HepG2 (cell line): ENCODE measurements around the gene CNOT1. TPM values are rescaled to one million over a fixed set of nuclear protein-coding genes. Genes with fewer than 3 reads are reported as not detected.

Source experiments
- ATAC-seq: fragments of 200-7000 bp; cut with Tn5 transposase; 3 replicates; pipeline ENCODE4 v1.9.1; 2020; ENCODE audit warnings: mild to moderate bottlenecking, moderate library complexity
- BruUV-seq: library from RNA; stranded (reverse); fragments of 400-500 nt; replicated peaks from 2 replicates; lab custom pipeline; 2021; lab: Mats Ljungman, UMichigan
- CTCF ChIA-PET: fragments of 300-600 bp; formaldehyde crosslinking; extraction: SDS; loops from one replicate; lab custom pipeline; 2021; ENCODE audit warnings: low total read pairs, inconsistent platforms, low intra/inter-chr PET ratio; lab: Yijun Ruan, JAX
- POLR2A ChIA-PET: fragments of 350-600 bp; sonication (Branson Sonifier 250); formaldehyde crosslinking; loops from one replicate; lab custom pipeline; 2020; ENCODE audit warnings: antibody characterized with exemption, inconsistent platforms; lab: Yijun Ruan, JAX
- DNase-seq: peaks from one replicate; pipeline ENCODE4 v3.0.0-alpha.2; 2015; ENCODE audit warnings: low spot score
- FAIRE-seq: peaks from 3 replicates; lab custom pipeline; 2011; peaks lifted over from hg19 to GRCh38; lab: Jason Lieb, UNC
- H2AFZ ChIP-seq: one replicate; pipeline ENCODE4 v1.6.1; 2011; ENCODE audit warnings: low read length, inconsistent platforms
- H3K27ac ChIP-seq: fragments of 300-600 bp; 3 replicates; pipeline ENCODE4 v1.8.0; 2011; ENCODE audit warnings: mixed run types, mild to moderate bottlenecking, mixed read lengths, low read length, inconsistent platforms; ENCODE audit not compliant: insufficient read depth; ENCODE audit errors: extremely low read length
- H3K27me3 ChIP-seq, 2 experiments: fragments of 200-600 bp in 1 of 2; 2 replicates in 1 of 2; 3 replicates in 1 of 2; pipeline versions ENCODE4 v1.6.0 to v1.8.0; 2011; ENCODE audit warnings: low read length in 2 of 2, mild to moderate bottlenecking in 2 of 2, moderate library complexity in 2 of 2, inconsistent platforms in 1 of 2; ENCODE audit not compliant: insufficient read depth in 2 of 2, control insufficient read depth in 1 of 2
- H3K36me3 ChIP-seq, 2 experiments: fragments of 200-600 bp in 1 of 2; replicated peaks in 1 of 2; 2 replicates in 1 of 2; 3 replicates in 1 of 2; pipeline versions ENCODE4 v1.5.1 to v1.8.0; 2011; ENCODE audit warnings: low read length in 2 of 2, inconsistent platforms in 1 of 2; ENCODE audit not compliant: insufficient read depth in 2 of 2, control insufficient read depth in 1 of 2
- H3K4me1 ChIP-seq: 2 replicates; pipeline ENCODE4 v1.5.1; 2012; ENCODE audit warnings: low read length, inconsistent platforms; ENCODE audit not compliant: insufficient read depth
- H3K4me2 ChIP-seq: 2 replicates; pipeline ENCODE4 v1.6.0; 2011; ENCODE audit warnings: low read depth, low read length, inconsistent platforms
- H3K4me3 ChIP-seq, 3 experiments: fragments of 200-600 bp in 1 of 3; sonication (generic), shearing (Covaris generic) in 1 of 3; replicated peaks in 1 of 3; 2 replicates each; pipeline ENCODE4 v1.5.1; 2011 to 2016; ENCODE audit warnings: low read length in 3 of 3, inconsistent platforms in 2 of 3, low read depth in 2 of 3, mild to moderate bottlenecking in 2 of 3, control low read depth in 1 of 3, mixed read lengths in 1 of 3; ENCODE audit not compliant: insufficient read depth in 1 of 3
- H3K79me2 ChIP-seq: one replicate; pipeline ENCODE4 v1.6.1; 2011; ENCODE audit warnings: low read length, inconsistent platforms; ENCODE audit not compliant: insufficient read depth
- H3K9ac ChIP-seq: 2 replicates; pipeline ENCODE4 v1.6.0; 2011; ENCODE audit warnings: mild to moderate bottlenecking, low read depth, low read length, inconsistent platforms; ENCODE audit not compliant: insufficient read depth
- H3K9me3 ChIP-seq: 2 replicates; pipeline ENCODE4 v1.5.1; 2012; ENCODE audit warnings: mild to moderate bottlenecking, low read length
- H4K20me1 ChIP-seq: 2 replicates; pipeline ENCODE4 v1.6.0; 2011; ENCODE audit warnings: inconsistent platforms, mild to moderate bottlenecking, low read length, moderate library complexity; ENCODE audit not compliant: insufficient read depth
- ARID4A ChIP-seq: sonication (generic); formaldehyde crosslinking; IDR thresholded peaks from 2 replicates; pipeline ENCODE4 v1.5.0; 2020; ENCODE audit warnings: mild to moderate bottlenecking, missing genetic modification reagents, borderline replicate concordance
- CBX5 ChIP-seq: sonication (generic); formaldehyde crosslinking; IDR thresholded peaks from 2 replicates; pipeline ENCODE4 v1.4.0; 2020; ENCODE audit warnings: missing genetic modification reagents, borderline replicate concordance
- CCAR2 ChIP-seq: fragments of 200-400 bp; formaldehyde crosslinking; optimal IDR thresholded peaks from 2 replicates; pipeline ENCODE3; 2018; ENCODE audit warnings: low read depth, mild to moderate bottlenecking, low read length, moderate library complexity
- CEBPB ChIP-seq: IDR thresholded peaks from 2 replicates; pipeline ENCODE4 v1.6.1; 2011; ENCODE audit warnings: low read depth, low read length, improper control_type of control experiment, borderline replicate concordance
- EED ChIP-seq: sonication (generic); formaldehyde crosslinking; IDR thresholded peaks from 2 replicates; pipeline ENCODE4 v1.5.0; 2020; ENCODE audit warnings: mild to moderate bottlenecking, missing genetic modification reagents
- KDM5B ChIP-seq: sonication (generic); formaldehyde crosslinking; IDR thresholded peaks from 2 replicates; pipeline ENCODE4 v1.4.0; 2020; ENCODE audit warnings: missing genetic modification reagents, mild to moderate bottlenecking, borderline replicate concordance
- NCOA5 ChIP-seq: sonication (generic); formaldehyde crosslinking; IDR thresholded peaks from 2 replicates; pipeline ENCODE4 v1.4.0; 2020; ENCODE audit warnings: missing genetic modification reagents
- TFE3 ChIP-seq: IDR thresholded peaks from 2 replicates; pipeline ENCODE4 v1.6.1; 2016
- ZBTB43 ChIP-seq: sonication (generic); formaldehyde crosslinking; conservative IDR thresholded peaks from 2 replicates; pipeline ENCODE4 v1.4.0; 2020; ENCODE audit warnings: missing genetic modification reagents
- ZEB1 ChIP-seq: IDR thresholded peaks from 2 replicates; pipeline ENCODE4 v1.6.1; 2012; ENCODE audit warnings: mild to moderate bottlenecking, low read depth, inconsistent platforms; ENCODE audit not compliant: insufficient replicate concordance
- ZNF570 ChIP-seq: sonication (generic); formaldehyde crosslinking; IDR thresholded peaks from 2 replicates; pipeline ENCODE4 v1.4.0; 2020; ENCODE audit warnings: mild to moderate bottlenecking, missing genetic modification reagents, borderline replicate concordance
- WGBS: methylation state at CpG from one replicate; pipeline ENCODE4 v1.1.6; 2017; ENCODE audit warnings: low lambda C conversion rate; 5-methylcytosine and 5-hydroxymethylcytosine counted together
- in situ Hi-C: cut with HindIII; loops from 2 replicates; pipeline ENCODE4 v1.10.0; 2017; ENCODE audit warnings: low pct_unique_long_range_greater_than_20kb; ENCODE audit not compliant: extremely low pct_ligation_motif_present
- intact Hi-C: fragments of 100-400 bp; cut with micrococcal nuclease; formaldehyde crosslinking; loops from one replicate; pipeline ENCODE4 v1.10.0; 2022; ENCODE audit not compliant: unreplicated experiment
- polyA plus RNA-seq, 8 experiments: library from polyadenylated mRNA; depleted of rRNA in 3 of 8; stranded (reverse) in 7 of 8; unstranded in 1 of 8; fragments of >200 nt; fragmentation: Illumina TruSeq in 4 of 8; extraction: Trizol in 4 of 8; gene quantifications; 2 replicates each; pipeline versions ENCODE4 v1.2.1 to v1.2.3, GENCODE V29; 2011 to 2016; ENCODE audit warnings: low read depth in 4 of 8, missing spikeins in 1 of 8, mixed read lengths in 1 of 8; ENCODE audit not compliant: insufficient read depth in 1 of 8
- total RNA-seq, 5 experiments: library from RNA; depleted of rRNA; stranded (reverse); fragments of >200 nt; fragmentation: Illumina TruSeq; extraction: Trizol; gene quantifications; 2 replicates each; pipeline ENCODE4 v1.2.3, GENCODE V29; 2016; ENCODE audit warnings: low read depth in 1 of 5

CNOT1 gene
- total and polyA plus RNA-seq, 2 of the 13 experiments (the other 11 are each of a cell fraction or from before 2014, with no cell fraction given): 188 to 232 TPM

GRCh38 chr16:58481226-58481869 lies 148.3 kb downstream of the CNOT1 start:
- TF ChIP-seq CCAR2: no peak
- POLR2A ChIA-PET: no interaction called here
- 74% methylated on average over 11 of the region's 11 CpGs for WGBS

GRCh38 chr16:58478427-58478826 lies 151.2 kb downstream of the CNOT1 start:
- no peak for DNase-seq
- POLR2A ChIA-PET: no interaction called here
- no peak for TF ChIP-seq KDM5B (CRISPR knock-in tag)
- no peak for TF ChIP-seq ZBTB43
- no peak for TF ChIP-seq EED (CRISPR knock-in tag)
- no peak for TF ChIP-seq CBX5 (CRISPR knock-in tag)
- TF ChIP-seq TFE3: no peak
- TF ChIP-seq NCOA5 (CRISPR knock-in tag): no peak
- TF ChIP-seq ZNF570: no peak
- no peak for TF ChIP-seq ZEB1
- TF ChIP-seq CEBPB: no peak
- no peak for TF ChIP-seq ARID4A (CRISPR knock-in tag)

More at GRCh38 chr16:58481226-58481869, 148.3 kb downstream of the CNOT1 start:
- H4K20me1 ChIP-seq: no peaks in the 10 kb centered on the region
- H3K27me3 ChIP-seq: peaks cover 2 to 19% of the 10 kb centered on the region in 2 experiments; a peak in 3 of 5 replicates
- H3K27ac ChIP-seq: no peak overlapping the region
- in situ Hi-C loops: no loop called here
- intact Hi-C loops: no loop called here
- DNase-seq (no peak), ATAC-seq (no peak), FAIRE-seq (no peak)
- no TSS peak for BruUV-seq
- H3K9ac ChIP-seq: no peak overlapping the region
- no peak overlapping the region for H3K4me3 ChIP-seq
- no peaks in the 10 kb centered on the region for H3K36me3 ChIP-seq
- H3K79me2 ChIP-seq: no peaks in the 10 kb centered on the region
- H2AFZ ChIP-seq: no peak overlapping the region
- H3K4me2 ChIP-seq: no peak overlapping the region
- CTCF ChIA-PET: no interaction called here
- H3K9me3 ChIP-seq: no peaks in the 10 kb centered on the region
- H3K4me1 ChIP-seq: no peaks in the 10 kb centered on the region

More at GRCh38 chr16:58478427-58478826, 151.2 kb downstream of the CNOT1 start:
- no peak overlapping the region for H3K4me2 ChIP-seq
- BruUV-seq: no TSS peak
- WGBS: 30% methylated on average over 2 of the region's 2 CpGs
- CTCF ChIA-PET: no interaction called here
- no peaks in the 10 kb centered on the region for H3K4me1 ChIP-seq
- no peaks in the 10 kb centered on the region for H4K20me1 ChIP-seq
- no peak for ATAC-seq
- intact Hi-C loops: no loop called here
- FAIRE-seq: no peak
- no peaks in the 10 kb centered on the region for H3K36me3 ChIP-seq
- H3K9me3 ChIP-seq: no peaks in the 10 kb centered on the region
- H2AFZ ChIP-seq: no peak overlapping the region
- H3K27ac ChIP-seq: no peak overlapping the region
- no peak overlapping the region for H3K9ac ChIP-seq
- H3K79me2 ChIP-seq: no peaks in the 10 kb centered on the region
- peaks cover 0 to 29% of the 10 kb centered on the region in 2 experiments; a peak in 2 of 5 replicates for H3K27me3 ChIP-seq
- in situ Hi-C loops: no loop called here
- H3K4me3 ChIP-seq: no peak overlapping the region
